ENCODE measurements around the gene SHKBP1. TPM values are rescaled to one million over a fixed set of nuclear protein-coding genes. Genes with fewer than 3 reads are reported as not detected.

Gene SHKBP1
- total and polyA plus RNA-seq, 9 of the 15 experiments (the other 6 are each of a cell fraction or from before 2014, with no cell fraction given) = 1.2 to 58.1 (median 22.3) TPM

- DNase-seq (ENCODE audit: extremely low read depth in 1 of 4, low spot score in 3 of 4) (peak in 2 of 4 experiments; percentile 55 to 56), FAIRE-seq (peak; percentile 54), ATAC-seq (no peak)
- Histone ChIP-seq H3K4me1 (replicated peaks in 1 of 2; ENCODE audit: control insufficient read depth in 2 of 2, insufficient read depth in 2 of 2, low read length in 2 of 2) (peaks cover 20 to 60% of the 10 kb centered on the region in 2 experiments; a peak in 4 of 5 replicates), H4K20me1 (replicated peaks; ENCODE audit: control insufficient read depth, insufficient read depth, low read length) (peaks cover 5% of the 10 kb centered on the region; the same call in 1 of the 2 replicates), H3K9me1 (ENCODE audit: control insufficient read depth, insufficient read depth, low read length) (peaks cover 4% of the 10 kb centered on the region), H3K36me3 (ENCODE audit: control insufficient read depth, insufficient read depth, low read length) (no peaks in the 10 kb centered on the region), H3K9me3 (replicated peaks; ENCODE audit: control insufficient read depth, insufficient read depth, low read depth, low read length) (no peaks in the 10 kb centered on the region), H3K27me3 (ENCODE audit: control insufficient read depth in 2 of 2, insufficient read depth in 2 of 2, low read length in 2 of 2) (no peaks in the 10 kb centered on the region), H3K27ac (ENCODE audit: extremely low read depth, low read depth, low read length) (no peak overlapping the region), H3K79me2 (ENCODE audit: control insufficient read depth, insufficient read depth, low read length) (peaks cover 6% of the 10 kb centered on the region; the same call in 2 of the 3 replicates), H3K4me2 (ENCODE audit: insufficient read depth, low read length) (no peak overlapping the region), H2AFZ (ENCODE audit: low read depth, low read length) (peak overlapping the region; percentile 83), H3K4me3 (no peak overlapping the region), H3K9ac (ENCODE audit: insufficient read depth in 1 of 2, low read depth in 2 of 2, low read length in 2 of 2) (no peak overlapping the region)
- intact Hi-C loops (cut with micrococcal nuclease) = no loop called here
- ChIA-PET POLR2A (interaction anchor here (0.9 to 1.0 kb wide), 2 partner anchors 8 to 10 kb away, joined by 3 to 5 read pairs; no protein-coding TSS in a partner anchor), CTCF (ENCODE audit: low intra/inter-chr PET ratio) (no interaction called here)
- no TSS peak for BruUV-seq (replicated peaks)
- WGBS (ENCODE audit: insufficient coverage, low coverage, missing lambda C conversion rate) = 63% methylated on average over 6 of the region's 8 CpGs
- in situ Hi-C loops (cut with MboI) = no loop called here
- TF ChIP-seq FOSL1 (tag; conservative IDR thresholded peaks at IDR 0.05) = no peak
- TF ChIP-seq ADNP (tag; IDR thresholded peaks at IDR 0.05) = no peak
- TF ChIP-seq ZKSCAN1 (IDR thresholded peaks at IDR 0.05; ENCODE audit: low read depth, low read length) = no peak
- TF ChIP-seq KDM1A (IDR thresholded peaks at IDR 0.05) = peak; percentile 42 to 50; a peak in 2 of 4 replicates
- TF ChIP-seq SLC30A9 (CRISPR knock-in tag; IDR thresholded peaks at IDR 0.05) = no peak
- no peak for TF ChIP-seq RBM22 (IDR thresholded peaks at IDR 0.05; ENCODE audit: low read depth, low read length, poor library complexity, severe bottlenecking)
- no peak for TF ChIP-seq RFX7 (CRISPR knock-in tag; IDR thresholded peaks at IDR 0.05)
- TF ChIP-seq GATA2 (CRISPR knock-in tag; IDR thresholded peaks at IDR 0.05) = no peak
- TF ChIP-seq KAT8 (IDR thresholded peaks at IDR 0.05; ENCODE audit: low read depth) = no peak
- TF ChIP-seq GATAD2B (IDR thresholded peaks at IDR 0.05; ENCODE audit: borderline replicate concordance) = no peak
- no peak for TF ChIP-seq SMARCE1 (IDR thresholded peaks at IDR 0.05)
- no peak for TF ChIP-seq XRCC4 (IDR thresholded peaks at IDR 0.05; ENCODE audit: extremely low read depth, insufficient read depth, insufficient read length)
- TF ChIP-seq IRF2 (CRISPR knock-in tag; IDR thresholded peaks at IDR 0.05) = no peak
- no peak for TF ChIP-seq USF1 (CRISPR knock-in tag; IDR thresholded peaks at IDR 0.05)
- TF ChIP-seq ZNF740 (CRISPR knock-in tag; IDR thresholded peaks at IDR 0.05) = 0 out of 2 replicates have a peak, but pooled peaks have one; percentile 6
- TF ChIP-seq ZNF740 (tag; IDR thresholded peaks at IDR 0.05) = no peak
- no peak for TF ChIP-seq E2F3 (CRISPR knock-in tag; IDR thresholded peaks at IDR 0.05)
- TF ChIP-seq ZNF384 (IDR thresholded peaks at IDR 0.05; ENCODE audit: low read depth, low read length) = no peak
- TF ChIP-seq PHTF2 (CRISPR knock-in tag; IDR thresholded peaks at IDR 0.05) = no peak
- no peak for TF ChIP-seq XRCC3 (IDR thresholded peaks at IDR 0.05)
- TF ChIP-seq EHMT2 (IDR thresholded peaks at IDR 0.05) = no peak
- TF ChIP-seq GTF2E2 (tag; IDR thresholded peaks at IDR 0.05) = no peak
- TF ChIP-seq ZNF316 (IDR thresholded peaks at IDR 0.05) = no peak
- TF ChIP-seq CBFA2T2 (conservative IDR thresholded peaks at IDR 0.05) = no peak
- no peak for TF ChIP-seq MAFG (tag; conservative IDR thresholded peaks at IDR 0.05)
- no peak for TF ChIP-seq ZFP30 (CRISPR knock-in tag; IDR thresholded peaks at IDR 0.05; ENCODE audit: borderline replicate concordance)
Observed at GRCh38 chr19:40594255-40594654, 17.6 kb downstream of the SHKBP1 start.

Measured in K562 (cell line).